Stimulated activated CD8-positive, alpha-beta memory T cell treated with anti-CD3 and anti-CD28 coated beads, Interleukin-12 subunit alpha, Interleukin-12 subunit beta, amount 100 ng/mL, for 1 hour (primary cell): ENCODE measurements around the gene TMEM123.

ENCODE experiments used
- DNase-seq: peaks from one replicate; pipeline ENCODE4 v3.0.0-alpha.2; 2020; ENCODE audit warnings: low read depth

The TMEM123 gene, protein sequence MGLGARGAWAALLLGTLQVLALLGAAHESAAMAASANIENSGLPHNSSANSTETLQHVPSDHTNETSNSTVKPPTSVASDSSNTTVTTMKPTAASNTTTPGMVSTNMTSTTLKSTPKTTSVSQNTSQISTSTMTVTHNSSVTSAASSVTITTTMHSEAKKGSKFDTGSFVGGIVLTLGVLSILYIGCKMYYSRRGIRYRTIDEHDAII

DNA sequence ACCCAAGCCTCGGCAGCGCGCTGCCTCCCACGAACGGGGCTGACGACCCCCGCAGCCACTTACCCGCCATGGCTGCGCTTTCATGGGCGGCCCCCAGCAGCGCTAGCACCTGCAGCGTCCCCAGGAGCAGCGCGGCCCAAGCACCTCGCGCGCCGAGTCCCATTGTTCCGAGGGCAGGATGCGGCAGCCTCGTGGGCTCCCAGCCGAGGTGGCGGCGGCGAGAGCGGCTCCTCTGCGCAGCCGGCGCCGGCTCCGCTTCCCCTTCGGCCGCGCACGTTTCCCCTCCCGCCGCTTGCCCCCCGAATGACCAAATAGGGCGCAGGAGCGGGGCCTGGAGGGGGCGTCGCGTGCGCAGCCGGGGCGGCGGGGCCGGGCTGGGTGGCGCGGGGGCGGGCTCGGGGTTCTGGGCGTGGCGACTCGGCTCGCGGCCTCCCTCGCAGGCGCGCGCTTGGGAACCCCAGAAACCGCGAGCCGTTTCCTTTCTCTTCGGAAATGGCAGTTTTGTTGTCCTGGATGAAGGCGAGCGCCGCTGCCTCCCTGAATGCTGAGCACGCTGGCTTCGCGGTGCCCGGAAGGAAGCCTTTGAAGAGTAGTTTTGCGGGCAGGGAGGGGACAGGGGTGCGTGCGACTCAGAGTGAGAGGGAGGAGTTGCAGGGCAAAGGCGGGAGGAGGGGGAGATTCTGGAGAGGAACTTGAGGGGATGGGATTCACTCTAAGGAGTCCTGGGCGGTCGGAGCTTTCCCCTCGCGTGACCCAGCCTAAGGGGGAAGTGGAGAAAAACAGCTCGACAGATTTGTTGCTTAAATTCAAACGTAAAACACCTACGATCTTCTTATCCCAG is at the start of gene TMEM123:
TSS of gene TMEM123 (minus strand) at position 305 of the 841 bp plus-strand sequence. CDS start at position 163, 142 bp downstream.
- peak; percentile 80 for DNase-seq

DNA sequence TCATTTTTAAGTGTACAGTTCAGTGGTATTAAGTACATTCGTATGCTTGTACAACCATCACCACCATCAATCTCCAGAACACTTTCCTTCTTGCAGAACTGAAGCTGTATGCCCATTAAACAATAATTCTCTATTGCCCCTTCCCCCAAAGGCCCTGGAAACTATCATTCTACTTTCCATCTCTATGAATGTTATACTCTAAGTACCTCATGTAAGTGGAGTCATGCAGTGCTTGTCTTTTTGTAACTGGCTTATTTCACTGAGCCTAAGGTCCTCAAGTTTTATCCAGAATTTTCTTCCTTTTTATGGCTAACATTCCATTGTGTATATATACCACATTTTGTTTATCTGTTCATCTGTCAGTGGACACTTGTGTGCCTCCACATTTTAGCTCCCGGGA is 48.3 kb upstream of the TMEM123 start:
- DNase-seq = no peak

DNA sequence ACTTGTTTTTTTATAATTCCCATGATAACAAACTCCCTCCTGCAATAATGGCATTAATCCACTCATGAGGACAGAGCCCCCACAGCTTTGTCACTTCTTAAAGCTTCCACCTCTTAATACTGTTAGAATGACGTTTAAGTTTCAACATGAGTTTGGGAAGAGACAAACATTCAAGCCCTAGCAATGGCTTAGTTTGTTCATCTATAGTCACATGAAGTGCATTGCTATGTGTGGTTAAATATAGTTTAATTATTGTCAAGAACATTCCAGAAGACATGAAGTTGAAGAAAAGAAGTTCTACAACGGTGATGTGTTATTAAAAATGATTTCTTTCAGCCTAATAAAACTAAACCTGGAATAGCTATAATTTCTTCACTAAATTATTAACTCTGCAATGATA is 47.4 kb upstream of the TMEM123 start:
- DNase-seq = no peak

DNA sequence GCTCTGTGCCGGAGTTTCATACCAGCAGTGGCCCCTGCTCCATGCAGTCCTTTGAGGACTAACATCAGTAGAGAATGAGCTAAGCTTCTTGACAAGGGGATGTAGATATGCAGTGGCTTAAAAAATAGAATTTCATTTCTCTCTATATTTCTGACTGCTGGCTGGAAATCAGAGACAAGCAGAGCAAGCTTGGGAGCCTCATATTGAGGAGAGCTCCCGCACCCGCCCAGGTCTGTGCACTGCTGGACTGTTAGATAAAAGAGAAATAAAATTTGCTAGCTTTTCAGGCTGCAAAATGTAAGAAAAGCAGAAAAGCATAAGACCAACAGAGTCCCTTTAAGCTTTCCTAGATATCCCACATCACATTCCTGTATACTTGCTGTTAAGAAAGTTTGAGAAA is 46.6 kb upstream of the TMEM123 start:
- DNase-seq = no peak

DNA sequence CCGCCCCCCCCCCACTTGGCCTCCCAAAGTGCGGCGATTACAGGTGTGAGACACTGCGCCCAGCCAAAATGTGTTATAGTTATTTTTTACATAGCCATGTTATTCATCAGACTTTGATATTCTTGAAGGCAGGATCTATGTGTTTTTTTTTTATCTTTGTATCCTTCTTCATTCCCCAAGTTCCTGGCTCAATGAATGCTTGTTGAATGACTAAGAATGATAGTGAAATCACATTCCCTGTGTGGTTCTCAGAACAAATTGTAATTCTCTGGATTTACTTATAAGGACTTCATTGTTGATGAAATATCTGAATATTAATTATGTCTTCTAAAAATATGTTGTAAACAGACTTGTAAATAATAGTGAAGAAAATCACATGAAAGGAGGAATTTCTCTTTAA is 44.5 kb upstream of the TMEM123 start:
- DNase-seq = no peak

DNA sequence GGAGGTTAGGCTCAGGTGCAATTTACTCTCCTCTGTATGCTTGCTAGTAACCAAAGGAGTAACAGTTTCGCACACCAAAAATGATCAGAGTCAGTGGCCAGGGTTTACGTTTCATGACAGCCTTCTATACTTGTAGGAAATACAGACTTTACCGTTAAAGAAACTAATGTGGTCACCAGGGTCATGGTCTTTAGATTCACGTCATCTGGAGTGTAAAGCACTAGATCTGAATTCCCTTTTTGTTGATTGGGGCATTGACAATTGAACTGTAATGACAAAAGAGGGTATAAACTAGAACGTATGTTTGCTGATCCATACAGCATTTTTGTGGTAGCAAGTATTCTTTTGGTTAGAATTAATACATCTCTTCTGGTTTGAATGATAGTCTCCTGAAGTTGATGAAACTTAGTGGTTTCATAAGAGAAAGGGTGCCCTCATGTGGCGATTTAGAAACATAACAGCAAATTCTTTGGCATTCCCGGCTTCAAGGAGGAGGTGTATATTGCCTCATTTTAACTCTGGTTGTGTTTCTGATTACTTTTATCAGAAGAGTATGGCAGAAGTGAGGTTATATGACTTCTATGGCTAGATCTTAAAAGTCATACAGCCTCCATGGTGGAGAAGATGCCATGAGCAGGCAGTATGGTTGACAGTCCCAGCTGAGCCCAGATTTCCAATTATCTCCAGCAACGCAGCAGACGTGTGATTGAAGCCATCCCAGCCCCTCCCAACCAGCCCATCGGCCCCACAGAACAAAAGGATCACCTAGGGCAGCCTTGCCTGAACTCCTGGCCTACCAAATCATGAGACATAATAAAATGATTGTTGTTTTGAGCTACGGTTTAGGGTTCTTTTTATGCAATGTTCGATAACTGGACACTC is 42.8 kb upstream of the TMEM123 start:
- peak; percentile 33 for DNase-seq

DNA sequence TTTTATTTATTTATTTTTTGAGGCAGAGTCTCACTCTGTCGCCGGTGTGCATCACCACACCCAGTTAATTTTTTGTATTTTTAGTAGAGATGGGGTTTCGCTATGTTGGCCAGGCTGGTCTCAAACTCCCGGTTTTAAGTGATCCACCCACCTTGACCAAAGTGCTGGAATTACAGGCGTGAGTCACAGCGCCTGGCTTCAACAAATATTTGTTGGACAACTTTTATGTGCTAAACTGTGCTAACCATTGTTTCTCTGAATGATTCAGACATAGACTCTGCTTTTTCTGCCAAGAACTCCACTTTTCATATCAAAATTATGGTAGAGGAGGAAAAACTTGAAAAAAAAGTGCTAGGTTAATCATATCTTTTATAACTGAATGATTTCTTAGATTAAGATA is 41.7 kb upstream of the TMEM123 start:
- DNase-seq = no peak

DNA sequence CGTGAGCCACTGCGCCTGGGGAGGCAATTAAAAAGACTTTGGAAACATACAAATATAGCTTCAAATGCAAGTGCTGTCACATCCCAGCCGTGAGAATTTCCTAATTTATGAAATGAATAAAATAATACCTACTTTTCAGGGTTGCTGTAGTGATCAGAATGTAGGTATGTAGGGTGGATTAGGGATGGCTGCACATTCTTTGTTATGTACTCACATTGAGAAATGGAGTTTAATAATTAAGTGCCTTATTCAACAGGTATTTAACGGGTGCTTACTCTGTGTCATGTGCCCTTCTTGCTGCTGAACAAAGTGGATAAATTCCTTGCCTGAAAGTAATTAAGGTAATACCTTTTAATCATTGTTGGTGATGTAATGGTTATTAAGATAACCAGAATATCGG is 41.0 kb upstream of the TMEM123 start:
- DNase-seq = no peak

DNA sequence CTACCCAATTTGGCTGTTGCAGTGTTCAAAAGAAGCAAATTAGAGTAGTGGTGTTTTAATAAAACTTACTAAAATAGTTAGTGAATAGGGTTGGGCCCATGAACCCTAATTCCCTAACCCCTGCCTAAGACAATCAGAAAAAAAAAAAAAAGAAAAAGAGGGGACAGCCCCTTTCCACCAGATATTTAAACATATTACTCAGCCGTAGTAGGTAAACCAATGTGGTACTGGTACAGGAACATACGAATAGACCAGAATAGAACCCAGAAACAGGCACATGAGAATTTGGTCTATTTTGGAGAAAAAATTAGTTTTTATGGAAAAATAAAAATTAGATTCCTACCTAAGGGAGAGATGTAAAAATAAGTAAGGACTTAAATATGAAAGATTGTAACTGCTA is 39.4 kb upstream of the TMEM123 start:
- no peak for DNase-seq

DNA sequence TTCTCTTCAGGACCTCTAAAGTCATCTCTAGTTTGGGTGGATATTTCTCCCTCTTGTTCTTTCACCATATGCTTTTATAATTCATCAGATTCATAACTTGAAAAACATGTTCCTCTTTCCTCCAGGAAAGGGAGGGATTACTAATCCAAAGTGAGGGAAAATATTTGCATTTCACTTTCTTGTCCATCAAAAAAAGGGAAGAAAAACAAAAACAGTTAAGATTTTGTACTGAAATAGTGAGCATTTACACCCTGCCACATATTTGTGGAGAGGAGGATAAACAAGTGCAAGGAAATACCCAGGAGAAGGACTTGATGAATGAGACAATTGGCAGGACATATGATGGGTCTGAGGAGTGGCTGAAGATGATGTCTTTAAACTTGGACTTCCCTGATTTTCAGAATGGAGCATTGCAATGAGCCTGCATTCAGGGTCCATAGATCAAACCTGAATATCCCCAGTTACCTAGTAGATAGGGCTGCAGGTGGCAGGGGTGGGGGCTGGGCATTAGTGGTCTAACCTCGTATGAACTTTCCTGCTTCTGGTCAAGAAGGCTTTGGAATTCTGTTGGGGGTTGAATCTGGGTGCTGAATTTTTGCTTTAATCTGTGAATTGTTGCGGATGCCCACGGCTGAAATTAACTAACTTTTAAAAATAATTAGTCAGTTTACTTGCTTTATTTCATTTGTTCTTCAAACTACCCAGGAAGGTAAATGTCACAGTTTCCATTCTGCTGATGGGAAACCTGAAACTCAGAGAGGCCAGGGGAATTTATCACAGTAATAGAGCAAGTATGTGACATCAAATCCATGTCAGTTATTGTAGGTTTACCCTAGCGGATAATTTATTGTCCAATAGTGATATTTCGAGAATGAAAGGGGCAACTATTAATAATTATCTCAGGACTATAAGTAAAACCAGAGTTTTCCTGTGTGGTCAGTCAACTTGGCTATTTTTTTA is 36.9 kb upstream of the TMEM123 start:
- DNase-seq = no peak

DNA sequence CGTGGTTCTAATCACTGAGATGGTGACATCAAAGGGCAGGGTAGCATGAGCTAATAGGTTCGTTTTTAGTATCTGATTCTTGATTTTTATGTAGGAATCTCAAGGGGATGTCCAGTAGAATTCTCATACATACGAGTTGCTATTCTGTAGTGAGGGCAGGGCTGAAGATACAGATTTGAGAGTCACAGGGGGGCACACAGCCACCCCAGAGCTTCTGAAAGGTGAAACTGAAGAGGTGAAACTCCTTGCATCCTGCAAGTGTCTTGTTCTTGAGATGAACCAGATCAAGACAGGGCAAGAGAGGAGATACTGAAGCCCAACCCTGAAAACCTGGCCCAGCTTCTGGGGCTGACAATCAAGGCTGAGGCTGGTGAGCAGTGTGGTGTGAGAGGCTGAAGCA is 35.6 kb upstream of the TMEM123 start:
- no peak for DNase-seq

DNA sequence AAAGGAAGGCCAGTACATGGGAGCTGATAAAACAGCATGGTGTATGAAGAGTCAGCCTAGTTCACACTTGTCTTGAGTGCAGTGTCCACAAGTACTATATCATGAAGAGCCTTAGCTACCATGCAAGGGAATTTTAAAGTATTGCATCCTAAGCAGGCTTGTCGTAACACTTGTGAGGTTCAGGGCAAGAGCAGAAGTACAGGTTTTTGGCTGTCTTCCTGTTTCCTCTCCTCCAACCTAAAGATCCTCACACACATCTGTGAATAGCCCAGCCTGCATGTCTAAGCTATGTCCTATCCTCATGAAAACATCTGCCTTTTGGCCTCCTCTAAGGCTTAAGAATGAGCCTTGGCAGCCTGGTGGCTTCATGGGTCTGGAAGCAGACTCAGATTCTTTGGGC is 34.6 kb upstream of the TMEM123 start:
- DNase-seq = no peak

DNA sequence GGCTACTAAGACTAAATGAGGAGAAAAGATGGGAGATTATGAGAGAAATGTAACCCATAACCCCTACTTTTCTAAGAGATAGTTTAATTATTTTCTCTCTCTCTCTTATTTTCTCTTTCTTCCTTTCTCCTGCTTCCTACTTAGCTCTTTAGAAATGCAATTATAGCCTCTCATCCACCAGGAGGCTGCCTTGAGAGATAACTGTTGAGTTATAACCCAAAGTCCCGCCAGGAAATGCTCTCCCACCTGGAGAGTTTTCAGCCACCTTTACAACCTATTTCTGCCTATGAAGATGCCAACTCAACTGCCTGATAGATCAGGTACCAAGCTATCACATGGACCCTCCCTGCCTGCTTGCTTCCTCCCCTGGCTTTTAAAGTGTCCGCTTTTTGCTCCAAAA is 34.0 kb upstream of the TMEM123 start:
- DNase-seq = no peak

DNA sequence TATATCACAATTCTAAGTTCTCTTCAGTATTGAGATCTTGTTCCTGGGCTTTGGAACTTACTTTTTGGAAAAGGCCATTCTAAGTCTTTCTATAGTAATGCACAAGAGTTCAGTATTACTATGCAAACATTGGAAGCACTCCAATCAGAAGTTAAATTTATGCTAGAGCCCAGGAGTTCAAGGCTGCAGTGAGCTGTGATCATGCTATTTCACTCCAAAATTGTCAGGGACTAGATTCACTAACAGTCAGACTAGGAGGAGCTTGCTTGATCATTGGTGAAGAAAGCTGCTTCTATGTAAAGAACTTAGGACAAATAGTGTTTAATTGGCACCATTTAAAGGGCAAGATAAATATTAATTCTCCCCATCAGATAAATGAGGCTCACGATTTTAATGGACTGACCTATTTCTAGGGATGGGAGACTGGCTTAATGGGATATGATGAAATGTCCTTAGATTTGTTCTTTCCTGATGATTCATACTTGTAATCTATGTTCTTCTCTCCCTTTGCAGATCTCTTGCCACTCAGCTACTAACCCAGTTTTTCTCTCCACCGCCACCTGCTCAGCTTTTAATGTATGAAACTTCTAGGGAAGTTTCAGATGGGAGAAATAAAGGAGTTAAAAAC is 32.6 kb upstream of the TMEM123 start:
- no peak for DNase-seq

DNA sequence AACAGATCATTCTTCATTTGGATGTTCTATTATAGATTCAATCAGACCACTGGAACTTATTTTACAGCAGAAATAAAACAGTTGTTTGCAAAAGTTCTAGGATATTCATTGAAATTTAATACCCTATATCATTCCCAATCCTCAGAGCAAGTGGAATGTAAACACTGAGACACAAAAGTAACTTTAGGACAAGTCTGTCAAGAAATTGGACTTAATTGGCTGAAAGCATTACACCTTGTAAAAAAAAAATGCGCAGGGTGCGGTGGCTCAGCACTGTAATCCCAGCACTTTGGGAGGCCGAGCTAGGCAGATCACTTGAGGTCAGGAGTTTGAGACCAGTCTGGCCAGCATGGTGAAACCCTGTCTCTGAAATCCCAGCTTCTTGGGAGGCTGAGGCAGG is 29.9 kb upstream of the TMEM123 start:
- no peak for DNase-seq

DNA sequence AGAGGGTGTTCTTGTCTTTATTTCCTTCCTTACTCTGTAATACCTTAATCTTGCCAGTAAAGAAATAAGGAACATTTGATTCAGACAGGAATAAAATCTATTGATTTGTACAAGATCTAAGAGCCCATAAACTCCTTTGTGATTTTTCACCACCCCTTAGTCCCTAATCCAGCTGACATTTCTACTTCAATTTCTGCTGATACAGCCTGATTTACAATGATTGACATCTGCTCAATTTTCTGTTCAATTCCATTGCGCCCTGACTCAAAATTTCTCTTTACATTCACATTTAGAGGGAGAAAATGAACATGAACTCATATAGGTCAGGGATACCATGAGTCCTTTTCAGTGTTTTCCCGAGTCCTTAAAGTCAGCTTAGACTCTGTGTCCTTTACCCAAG is 27.2 kb upstream of the TMEM123 start:
- DNase-seq = no peak

DNA sequence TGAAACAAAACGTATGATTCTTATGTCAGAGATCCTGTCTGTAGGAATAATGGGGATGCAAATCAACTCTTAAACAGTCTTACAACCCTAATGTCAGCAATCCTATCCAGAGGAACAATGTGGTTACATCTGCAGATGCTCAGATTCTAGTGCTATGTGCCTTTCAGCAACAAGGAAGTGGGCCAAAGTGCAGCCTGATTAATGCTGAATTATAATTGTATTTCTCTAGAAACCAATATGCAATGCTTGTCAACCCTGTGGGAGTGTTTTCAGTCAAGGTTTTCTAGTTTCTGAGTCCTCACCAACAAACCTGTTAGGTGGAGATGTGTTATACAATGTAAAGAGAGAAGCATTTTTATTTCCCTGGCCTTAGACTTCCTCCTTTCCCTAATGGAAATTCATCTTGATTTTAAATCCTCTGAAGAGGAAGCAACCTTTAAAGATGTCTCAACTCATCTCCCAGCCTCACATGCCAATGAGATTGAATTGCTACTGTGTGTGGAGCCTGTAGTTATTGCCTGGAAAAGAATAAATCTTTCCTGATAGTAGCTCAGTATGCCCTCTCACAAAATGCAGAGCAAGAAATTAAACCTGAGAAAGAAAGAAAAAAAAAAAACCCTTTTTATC is 26.2 kb upstream of the TMEM123 start:
- DNase-seq = no peak

DNA sequence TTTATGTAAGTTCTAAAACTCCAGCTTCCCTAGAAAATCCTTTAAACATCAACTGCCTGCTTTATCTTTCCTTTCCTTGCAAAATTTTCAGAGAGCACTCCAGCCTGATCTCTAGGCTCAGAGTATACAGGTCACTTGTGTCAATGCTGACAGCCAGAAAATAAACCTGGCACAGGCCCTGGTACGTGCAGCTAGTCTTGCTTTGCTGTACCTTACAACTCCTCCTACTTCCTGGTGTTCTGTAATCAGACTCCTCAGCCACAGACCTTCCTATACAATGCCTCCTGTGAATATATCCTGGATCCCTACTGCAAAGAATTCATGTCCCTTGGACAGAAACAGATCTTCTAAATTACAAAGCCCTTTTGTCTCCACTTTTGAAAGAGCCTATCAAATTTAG is 24.2 kb upstream of the TMEM123 start:
- DNase-seq = no peak

DNA sequence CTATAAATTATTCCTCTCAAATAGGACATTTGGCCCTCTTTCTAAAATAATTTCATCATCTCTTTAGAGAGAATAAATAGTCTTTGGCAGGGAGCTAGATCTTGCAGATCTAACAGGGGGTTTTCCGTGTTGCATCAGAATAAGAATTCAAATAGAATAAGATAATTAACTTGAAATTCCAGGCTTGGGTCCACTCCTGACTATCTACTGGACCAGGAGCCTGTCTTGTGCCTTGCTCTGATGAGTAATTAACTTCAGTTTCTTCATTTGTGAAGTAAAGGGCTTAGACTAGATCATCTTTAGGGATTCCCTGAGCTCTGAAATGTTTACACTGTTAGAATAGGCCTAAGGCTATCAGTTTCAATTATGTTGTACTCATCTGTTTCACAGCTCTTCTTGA is 23.5 kb upstream of the TMEM123 start:
- no peak for DNase-seq

DNA sequence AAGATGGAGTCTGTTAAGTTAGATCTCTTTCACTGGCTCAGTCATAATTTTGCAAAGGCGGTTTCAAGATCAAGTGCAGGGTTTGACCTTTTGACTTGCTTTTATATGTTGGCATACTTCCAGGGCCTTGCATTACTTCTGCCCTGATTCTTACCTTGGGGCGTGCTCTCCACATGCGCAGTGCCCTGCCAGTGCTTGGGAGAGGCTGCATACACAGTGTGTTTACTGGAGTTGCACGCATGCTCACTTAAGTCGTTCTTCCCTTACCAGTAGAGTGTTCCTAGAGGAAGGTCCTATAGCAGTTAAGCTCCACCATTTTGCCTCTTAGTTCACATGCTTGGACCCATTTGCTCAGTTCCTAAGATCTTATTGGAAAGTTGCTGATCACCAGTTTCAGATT is 21.0 kb upstream of the TMEM123 start:
- DNase-seq = no peak

DNA sequence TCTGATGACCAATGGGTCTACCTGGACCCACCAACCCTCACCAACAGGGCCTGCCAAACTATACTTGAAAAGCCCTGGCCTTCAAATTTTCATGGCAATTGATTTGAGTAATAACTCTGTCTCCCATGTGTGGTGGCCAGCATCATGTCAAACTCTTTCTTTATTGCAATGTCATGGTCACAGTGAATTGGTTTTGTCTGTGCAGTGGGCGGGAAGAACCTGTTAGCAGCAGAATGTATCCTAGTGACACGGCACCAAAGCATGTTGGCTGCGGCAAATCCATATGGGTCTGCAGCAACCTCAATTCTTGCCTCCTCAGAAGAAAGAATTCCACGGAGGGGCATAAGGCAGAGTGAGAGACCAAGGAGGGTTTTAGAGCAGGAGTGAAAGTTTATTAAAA is 19.6 kb upstream of the TMEM123 start:
- no peak for DNase-seq
